AG04450 (cell line): Measurements from ENCODE around the gene TSPAN31. TPM values are rescaled to one million over a fixed set of nuclear protein-coding genes. Genes with fewer than 3 reads are reported as not detected.

Experiments used
- CTCF ChIA-PET: fragments of 300-600, 350-600 bp; formaldehyde crosslinking; extraction: SDS; loops from one replicate; lab custom pipeline; 2022; ENCODE audit warnings: antibody characterized with exemption, inconsistent platforms; lab: Charles Lee
- POLR2A ChIA-PET: fragments of 350-600 bp; formaldehyde crosslinking; extraction: SDS; loops from one replicate; lab custom pipeline; 2021; ENCODE audit warnings: antibody characterized with exemption, inconsistent platforms; lab: Yijun Ruan, JAX
- DNase-seq: peaks from one replicate; pipeline ENCODE4 v3.0.0-alpha.2; 2011; ENCODE audit warnings: low read depth, low spot score
- H3K27ac ChIP-seq: one replicate; pipeline ENCODE4 v1.5.1; 2012; ENCODE audit warnings: low read depth, low read length, control low read depth
- H3K27me3 ChIP-seq: one replicate; pipeline ENCODE4 v1.6.0; 2012; ENCODE audit warnings: low read length; ENCODE audit not compliant: control insufficient read depth, insufficient read depth
- H3K4me3 ChIP-seq: 2 replicates; pipeline ENCODE4 v1.5.1; 2011; ENCODE audit warnings: mild to moderate bottlenecking, low read depth, low read length, control low read depth
- H3K9me3 ChIP-seq: 2 replicates; pipeline ENCODE4 v1.5.1; 2012; ENCODE audit warnings: low read length; ENCODE audit not compliant: control insufficient read depth, insufficient read depth
- CTCF ChIP-seq: IDR thresholded peaks from 2 replicates; pipeline ENCODE4 v1.5.1; 2011; ENCODE audit warnings: low read depth, low read length, control low read depth, inconsistent platforms
- polyA plus RNA-seq: library from polyadenylated mRNA; depleted of rRNA; stranded (reverse); fragments of >200 nt; gene quantifications from 2 replicates; pipeline ENCODE4 v1.2.3, GENCODE V29; 2011

The TSPAN31 gene
- polyA plus RNA-seq, 1 experiment: 45.9 TPM

- no peak for DNase-seq
- Histone ChIP-seq H3K27ac (no peak overlapping the region), H3K9me3 (no peaks in the 10 kb centered on the region), H3K4me3 (no peak overlapping the region), H3K27me3 (no peaks in the 10 kb centered on the region)
- TF ChIP-seq CTCF: no peak
- ChIA-PET POLR2A (no interaction called here), CTCF (interaction anchor here (0.7 to 0.9 kb wide), 2 partner anchors 11 to 394 kb away, joined by 3 to 7 read pairs; no protein-coding TSS in a partner anchor)
Observed at GRCh38 chr12:57715786-57716185, 29.1 kb upstream of the TSPAN31 start.

DNA sequence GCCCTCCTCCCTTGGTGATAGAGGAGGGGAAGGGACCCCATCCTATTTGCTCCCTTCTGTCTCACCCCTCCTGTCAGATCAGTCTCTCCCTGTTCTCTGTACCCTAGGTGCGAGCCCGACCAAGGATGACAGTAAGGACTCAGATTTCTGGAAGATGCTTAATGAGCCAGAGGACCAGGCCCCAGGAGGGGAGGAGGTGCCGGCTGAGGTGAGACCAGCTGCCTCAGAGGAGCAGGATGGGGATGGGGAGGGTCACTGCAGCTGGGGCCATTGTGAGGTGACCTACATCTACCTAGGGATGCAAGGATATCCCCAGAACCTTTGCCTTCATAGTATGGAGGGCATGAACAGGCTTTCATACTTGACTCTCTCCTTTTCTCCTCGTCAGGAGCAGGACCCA is 28.5 kb upstream of the TSPAN31 start:
- ChIA-PET POLR2A (no interaction called here), CTCF (interaction anchor here (0.6 to 0.7 kb wide), 2 partner anchors 394 to 588 kb away, joined by 3 to 7 read pairs; no protein-coding TSS in a partner anchor)
- TF ChIP-seq CTCF: no peak
- Histone ChIP-seq H3K9me3 (no peaks in the 10 kb centered on the region), H3K27ac (no peak overlapping the region), H3K27me3 (no peaks in the 10 kb centered on the region), H3K4me3 (no peak overlapping the region)
- no peak for DNase-seq

GRCh38 chr12:57717131-57717530 is 27.7 kb upstream of the TSPAN31 start:
- CTCF ChIA-PET: interaction anchor here (0.6 kb wide), 1 partner anchor 589 kb away, joined by 3 read pairs; no protein-coding TSS in a partner anchor
- H3K27me3 ChIP-seq: no peaks in the 10 kb centered on the region

DNA sequence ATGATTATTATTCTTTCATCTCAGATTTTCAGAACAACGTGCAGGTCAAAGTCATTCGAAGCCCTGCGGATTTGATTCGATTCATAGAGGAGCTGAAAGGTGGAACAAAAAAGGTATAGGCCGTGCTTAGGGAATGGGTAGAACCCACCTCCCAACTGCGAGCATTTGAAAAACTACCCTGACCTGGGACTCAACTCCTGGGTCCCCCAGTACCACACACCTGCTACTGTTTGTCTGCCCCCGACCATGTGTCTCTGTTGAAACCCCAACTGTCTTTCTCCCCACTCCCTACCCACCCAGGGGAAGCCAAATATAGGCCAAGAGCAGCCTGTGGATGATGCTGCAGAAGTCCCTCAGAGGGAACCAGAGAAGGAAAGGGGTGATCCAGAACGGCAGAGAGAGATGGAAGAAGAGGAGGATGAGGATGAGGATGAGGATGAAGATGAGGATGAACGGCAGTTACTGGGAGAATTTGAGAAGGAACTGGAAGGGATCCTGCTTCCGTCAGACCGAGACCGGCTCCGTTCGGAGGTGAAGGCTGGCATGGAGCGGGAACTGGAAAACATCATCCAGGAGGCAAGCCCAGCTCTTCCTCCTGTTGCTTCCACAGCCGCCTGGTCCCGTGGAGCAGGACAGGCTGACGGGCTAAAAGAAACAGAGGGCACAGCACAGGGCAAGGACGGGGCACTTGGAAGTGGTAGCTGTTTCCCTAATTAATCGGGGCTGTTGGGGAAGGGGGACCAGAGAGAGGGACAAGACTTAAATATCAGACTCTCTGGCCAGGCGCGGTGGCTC is 26.8 kb upstream of the TSPAN31 start:
- TF ChIP-seq CTCF: no peak
- no peak overlapping the region for H3K4me3 ChIP-seq
- ChIA-PET CTCF (no interaction called here), POLR2A (interaction anchor here (0.6 kb wide), 2 partner anchors 15 to 107 kb away, joined by 4 to 7 read pairs; partner anchors contain the start of gene ARHGEF25)
- H3K27me3 ChIP-seq: no peaks in the 10 kb centered on the region
- DNase-seq: no peak
- H3K27ac ChIP-seq: no peak overlapping the region
- no peaks in the 10 kb centered on the region for H3K9me3 ChIP-seq

More at GRCh38 chr12:57717131-57717530, 27.7 kb upstream of the TSPAN31 start:
- no peak for TF ChIP-seq CTCF
- Histone ChIP-seq H3K9me3 (no peaks in the 10 kb centered on the region), H3K27ac (no peak overlapping the region), H3K4me3 (no peak overlapping the region)
- no peak for DNase-seq
- POLR2A ChIA-PET: interaction anchor here (0.6 kb wide), 2 partner anchors 14 to 106 kb away, joined by 4 to 7 read pairs; partner anchors contain the start of gene ARHGEF25
